DMS53 treated with DMSO at 0.1 percent for 48 hours (cell line): ENCODE results near the gene FAM184B.

Experiments used
- DNase-seq: peaks from one replicate; lab custom pipeline; 2025; ENCODE audit not compliant: unreplicated experiment; lab: John Stamatoyannopoulos, UW

The FAM184B gene

DNA sequence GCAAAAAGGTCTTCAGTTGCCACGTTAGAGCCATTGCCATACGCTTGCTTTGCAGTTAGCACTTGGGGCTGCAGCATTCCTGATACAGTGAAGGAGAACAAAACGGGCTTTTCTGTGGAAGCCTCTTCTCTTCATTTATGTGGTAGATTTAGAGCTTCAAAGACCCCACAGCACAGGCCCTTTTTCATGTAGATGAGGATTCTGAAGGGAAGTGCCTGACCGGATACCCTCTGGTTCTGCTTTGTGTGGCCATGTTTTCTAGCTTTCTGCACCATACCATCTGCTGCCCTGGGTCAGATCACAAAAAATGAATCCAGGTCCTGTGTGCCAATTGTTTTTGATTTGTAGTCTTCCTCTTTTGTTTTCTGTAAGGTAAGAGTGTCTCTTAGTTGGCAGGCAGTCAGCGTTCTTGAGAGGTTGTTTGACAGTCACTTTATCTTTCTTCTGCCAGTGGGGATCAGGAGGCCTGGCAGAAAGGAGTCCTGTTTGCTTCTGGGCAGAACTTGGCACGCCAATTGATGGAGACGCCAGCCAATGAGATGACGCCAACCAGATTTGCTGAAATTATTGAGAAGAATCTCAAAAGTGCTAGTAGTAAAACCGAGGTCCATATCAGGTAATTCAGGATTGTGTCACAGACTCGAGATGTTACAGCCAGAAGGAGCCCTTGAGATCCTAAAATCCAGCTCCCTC is 196.8 kb downstream of the FAM184B start:
- DNase-seq: no peak

DNA sequence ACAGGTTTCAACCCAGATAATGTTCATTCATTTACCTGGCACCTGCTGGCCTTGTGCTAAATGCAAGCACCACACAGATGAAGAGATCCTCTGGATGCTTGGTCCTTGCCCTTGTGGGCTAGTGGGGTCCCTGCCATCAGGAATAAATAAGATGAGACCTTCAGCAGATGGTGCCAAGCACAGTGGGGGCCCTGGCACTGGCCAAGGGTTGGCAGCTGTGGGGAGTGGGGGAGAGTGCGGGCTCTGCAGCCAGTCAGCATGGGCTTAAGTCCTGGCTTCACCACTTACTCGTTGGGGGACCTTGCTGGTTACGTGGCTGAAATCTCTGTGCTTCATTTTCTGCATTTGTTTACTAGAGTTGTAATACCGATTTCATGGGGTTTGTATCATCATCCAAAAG is 197.5 kb downstream of the FAM184B start:
- DNase-seq: no peak

DNA sequence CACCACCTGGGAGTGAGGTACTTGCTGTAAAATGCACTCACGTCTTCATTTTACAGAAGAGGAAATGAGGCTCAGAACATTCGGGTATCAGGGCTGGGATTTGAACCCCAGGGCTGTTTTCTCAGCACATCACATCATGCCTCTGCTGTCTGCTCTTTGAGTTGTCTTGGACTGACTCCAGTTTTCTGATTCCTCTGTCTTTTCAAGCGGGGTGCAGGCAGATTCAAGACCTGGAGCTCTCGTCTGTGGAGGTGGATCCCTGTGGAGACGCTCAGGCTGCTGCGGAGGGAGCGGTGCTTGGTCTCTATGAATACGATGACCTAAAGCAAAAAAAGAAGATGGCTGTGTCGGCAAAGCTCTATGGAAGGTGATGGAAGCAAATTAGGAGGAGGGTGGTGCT is 198.1 kb downstream of the FAM184B start:
- no peak for DNase-seq

DNA sequence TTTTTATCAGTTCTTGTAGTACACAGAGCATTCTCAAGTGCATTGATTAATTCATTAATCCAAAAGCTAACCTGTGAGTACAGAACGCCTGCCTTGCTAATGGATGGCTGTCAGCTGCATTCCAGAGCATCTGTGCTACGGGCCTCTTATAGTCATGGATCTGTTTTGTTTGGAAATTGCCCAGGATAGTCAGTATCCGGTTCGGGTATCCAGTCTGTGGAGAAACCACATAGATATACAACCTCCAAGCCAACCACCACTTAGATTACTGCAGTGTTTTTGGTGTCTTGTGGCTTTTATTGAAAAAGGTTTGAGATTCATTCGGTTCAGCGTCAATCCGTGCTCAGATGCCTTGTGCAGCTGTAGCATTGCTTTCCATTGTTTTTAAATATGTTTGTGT is 200.5 kb downstream of the FAM184B start:
- DNase-seq: no peak
